Astrocyte (in vitro differentiated cells and primary cell): Measurements from ENCODE around the gene OPRL1. TPM values are rescaled to one million over a fixed set of nuclear protein-coding genes. Genes with fewer than 3 reads are reported as not detected.
"Not testable (repeated sequence)": the region's sequence is repeated elsewhere in the genome, so short reads cannot be mapped to it uniquely, and the experiment has no call there.

Experiments
- DNase-seq: peaks from one replicate; pipeline ENCODE4 v3.0.0-alpha.2; 2010; ENCODE audit warnings: low read depth
- FAIRE-seq: peaks from 2 replicates; lab custom pipeline; 2011; peaks lifted over from hg19 to GRCh38; lab: Jason Lieb, UNC
- H2AFZ ChIP-seq: 2 replicates; pipeline ENCODE4 v1.6.0; 2012; ENCODE audit warnings: low read depth, low read length, inconsistent platforms
- H3K27ac ChIP-seq: 2 replicates; pipeline ENCODE4 v1.5.1; 2011; ENCODE audit warnings: low read depth, low read length, inconsistent platforms
- H3K27me3 ChIP-seq: 2 replicates; pipeline ENCODE4 v1.6.0; 2011; ENCODE audit warnings: low read length, inconsistent platforms; ENCODE audit not compliant: insufficient read depth
- H3K36me3 ChIP-seq: 2 replicates; pipeline ENCODE4 v1.5.1; 2011; ENCODE audit warnings: low read length, inconsistent platforms; ENCODE audit not compliant: insufficient read depth
- H3K4me1 ChIP-seq: 2 replicates; pipeline ENCODE4 v1.5.1; 2011; ENCODE audit warnings: low read length, inconsistent platforms; ENCODE audit not compliant: insufficient read depth
- H3K4me2 ChIP-seq: 2 replicates; pipeline ENCODE4 v1.6.0; 2012; ENCODE audit warnings: low read length, inconsistent platforms
- H3K4me3 ChIP-seq: 2 replicates; pipeline ENCODE4 v1.5.1; 2011; ENCODE audit warnings: low read depth, mild to moderate bottlenecking, low read length, inconsistent platforms; ENCODE audit not compliant: insufficient read depth
- H3K79me2 ChIP-seq: 2 replicates; pipeline ENCODE4 v1.6.0; 2012; ENCODE audit warnings: mild to moderate bottlenecking, low read length, inconsistent platforms; ENCODE audit not compliant: insufficient read depth
- H3K9ac ChIP-seq: 2 replicates; pipeline ENCODE4 v1.6.0; 2012; ENCODE audit warnings: mild to moderate bottlenecking, low read length, inconsistent platforms
- H3K9me3 ChIP-seq: 2 replicates; pipeline ENCODE4 v1.5.1; 2012; ENCODE audit warnings: low read depth, mild to moderate bottlenecking, low read length, inconsistent platforms; ENCODE audit not compliant: insufficient read depth
- H4K20me1 ChIP-seq: 2 replicates; pipeline ENCODE4 v1.6.0; 2012; ENCODE audit warnings: low read length, inconsistent platforms; ENCODE audit not compliant: insufficient read depth
- H3K27ac Mint-ChIP-seq: one replicate; pipeline ENCODE4 v1.8.0; 2021; ENCODE audit warnings: mild to moderate bottlenecking, mixed read lengths; ENCODE audit not compliant: unreplicated experiment
- H3K27me3 Mint-ChIP-seq: one replicate; pipeline ENCODE4 v1.8.0; 2021; ENCODE audit warnings: low read depth, mixed read lengths; ENCODE audit not compliant: unreplicated experiment
- H3K36me3 Mint-ChIP-seq: one replicate; pipeline ENCODE4 v1.8.0; 2021; ENCODE audit warnings: low read depth, mixed read lengths; ENCODE audit not compliant: unreplicated experiment
- H3K4me1 Mint-ChIP-seq: one replicate; pipeline ENCODE4 v1.8.0; 2021; ENCODE audit warnings: low read depth, mixed read lengths; ENCODE audit not compliant: unreplicated experiment
- H3K4me3 Mint-ChIP-seq: one replicate; pipeline ENCODE4 v1.8.0; 2021; ENCODE audit warnings: mild to moderate bottlenecking, moderate library complexity, mixed read lengths; ENCODE audit not compliant: unreplicated experiment
- H3K9me3 Mint-ChIP-seq: one replicate; pipeline ENCODE4 v1.8.0; 2021; ENCODE audit warnings: mild to moderate bottlenecking, mixed read lengths; ENCODE audit not compliant: unreplicated experiment
- CTCF ChIP-seq: IDR thresholded peaks from 2 replicates; pipeline ENCODE4 v1.5.1; 2011; ENCODE audit warnings: low read depth, mild to moderate bottlenecking, inconsistent platforms, low read length, moderate library complexity; ENCODE audit not compliant: insufficient read depth
- EZH2 ChIP-seq: IDR thresholded peaks from 2 replicates; pipeline ENCODE4 v1.6.1; 2012; ENCODE audit warnings: mild to moderate bottlenecking, low read length, inconsistent platforms; ENCODE audit not compliant: insufficient read depth
- total RNA-seq: library from RNA; stranded (reverse); gene quantifications from 2 replicates; pipeline ENCODE4 v1.2.1, GENCODE V29; 2021

Gene OPRL1
- total RNA-seq, 1 donor from 2014 or later, result 2.8 TPM

- H3K36me3 Mint-ChIP-seq, H3K4me2 ChIP-seq, H3K4me3 ChIP-seq, H3K27ac ChIP-seq, DNase-seq, H2AFZ ChIP-seq, H3K9me3 ChIP-seq, H3K4me3 Mint-ChIP-seq, H3K79me2 ChIP-seq, H3K9ac ChIP-seq, FAIRE-seq, H4K20me1 ChIP-seq, H3K9me3 Mint-ChIP-seq, H3K4me1 ChIP-seq, H3K4me1 Mint-ChIP-seq, H3K36me3 ChIP-seq, H3K27ac Mint-ChIP-seq: not testable (repeated sequence)
- peaks cover 45% of the 10 kb centered on the region for H3K27me3 ChIP-seq
- peaks cover 47% of the 10 kb centered on the region for H3K27me3 Mint-ChIP-seq
These were observed 7.4 kb downstream of the OPRL1 start for GRCh38 chr20:64087226-64087825.

- H3K4me1 Mint-ChIP-seq, H2AFZ ChIP-seq, H3K27ac Mint-ChIP-seq, DNase-seq, H3K36me3 ChIP-seq, H3K4me1 ChIP-seq, H3K27ac ChIP-seq, H3K9me3 Mint-ChIP-seq, H3K4me2 ChIP-seq, H3K36me3 Mint-ChIP-seq, H3K79me2 ChIP-seq, FAIRE-seq, H3K9ac ChIP-seq, H3K4me3 Mint-ChIP-seq, H3K9me3 ChIP-seq, H4K20me1 ChIP-seq, H3K4me3 ChIP-seq: not testable (repeated sequence)
- H3K27me3 ChIP-seq, result peaks cover 41% of the 10 kb centered on the region
- peaks cover 50% of the 10 kb centered on the region for H3K27me3 Mint-ChIP-seq
These were observed 8.7 kb downstream of the OPRL1 start for GRCh38 chr20:64088586-64088985.

GRCh38 chr20:64090165-64090564, 10.3 kb downstream of the OPRL1 start:
- Histone ChIP-seq H3K4me2 (no peak overlapping the region), H3K4me1 (no peaks in the 10 kb centered on the region), H3K9me3 (peaks cover 2% of the 10 kb centered on the region), H2AFZ (no peak overlapping the region), H4K20me1 (peaks cover 4% of the 10 kb centered on the region), H3K36me3 (no peaks in the 10 kb centered on the region), H3K4me3 (no peak overlapping the region), H3K27ac (no peak overlapping the region), H3K79me2 (no peaks in the 10 kb centered on the region), H3K27me3 (peaks cover 31% of the 10 kb centered on the region), H3K9ac (no peak overlapping the region)
- no peak for TF ChIP-seq CTCF
- no peak for TF ChIP-seq EZH2
- H3K9me3 Mint-ChIP-seq, result peaks cover 2% of the 10 kb centered on the region
- DNase-seq, result no peak
- H3K4me1 Mint-ChIP-seq, result peaks cover 2% of the 10 kb centered on the region
- no peaks in the 10 kb centered on the region for H3K36me3 Mint-ChIP-seq
- H3K27me3 Mint-ChIP-seq, result peaks cover 45% of the 10 kb centered on the region
- peak overlapping the region; percentile 12 for H3K27ac Mint-ChIP-seq
- H3K4me3 Mint-ChIP-seq, result no peak overlapping the region
- no peak for FAIRE-seq
